Measurements from ENCODE around the gene SH3GL2. TPM values are rescaled to one million over a fixed set of nuclear protein-coding genes. Genes with fewer than 3 reads are reported as not detected.
"Not testable (repeated sequence)": the region's sequence is repeated elsewhere in the genome, so short reads cannot be mapped to it uniquely, and the experiment has no call there.

The SH3GL2 gene
- total RNA-seq, 2 experiments from 2014 or later, result not detected

GRCh38 chr9:17739736-17740135 lies 160.9 kb downstream of the SH3GL2 start:
- H3K4me3 Mint-ChIP-seq, result no peak overlapping the region

GRCh38 chr9:17742067-17742466 lies 163.2 kb downstream of the SH3GL2 start:
- H3K4me3 Mint-ChIP-seq, result no peak overlapping the region
- no peak overlapping the region for H3K27ac Mint-ChIP-seq
- H3K36me3 Mint-ChIP-seq, result no peaks in the 10 kb centered on the region
- intact Hi-C loops (cut with micrococcal nuclease), result no loop called here
- H3K4me1 Mint-ChIP-seq (ENCODE audit: low read depth), result no peaks in the 10 kb centered on the region
- peaks cover 6% of the 10 kb centered on the region for H3K9me3 Mint-ChIP-seq
- H3K27me3 Mint-ChIP-seq, result no peaks in the 10 kb centered on the region
- DNase-seq, result no peak
- POLR2A ChIA-PET, result no interaction called here
- CTCF ChIA-PET, result no interaction called here

More at GRCh38 chr9:17739736-17740135, 160.9 kb downstream of the SH3GL2 start:
- CTCF ChIA-PET, result no interaction called here
- Mint-ChIP-seq H3K27me3 (no peaks in the 10 kb centered on the region), H3K27ac (no peak overlapping the region), H3K4me1 (ENCODE audit: low read depth) (no peaks in the 10 kb centered on the region), H3K36me3 (no peaks in the 10 kb centered on the region), H3K9me3 (peaks cover 7% of the 10 kb centered on the region)
- DNase-seq, result no peak
- POLR2A ChIA-PET, result no interaction called here
- intact Hi-C loops (cut with micrococcal nuclease), result no loop called here

- Mint-ChIP-seq H3K36me3 (no peaks in the 10 kb centered on the region), H3K9me3 (peaks cover 6% of the 10 kb centered on the region), H3K4me3 (no peak overlapping the region), H3K27me3 (no peaks in the 10 kb centered on the region), H3K27ac (no peak overlapping the region), H3K4me1 (ENCODE audit: low read depth) (no peaks in the 10 kb centered on the region)
- no peak for DNase-seq
- intact Hi-C loops (cut with micrococcal nuclease), result no loop called here
- CTCF ChIA-PET, result interaction anchor here (0.6 kb wide), 1 partner anchor 240 kb away, joined by 4 read pairs; no protein-coding TSS in a partner anchor
- POLR2A ChIA-PET, result no interaction called here
Observed at GRCh38 chr9:17744786-17745185, 165.9 kb downstream of the SH3GL2 start.

DNA sequence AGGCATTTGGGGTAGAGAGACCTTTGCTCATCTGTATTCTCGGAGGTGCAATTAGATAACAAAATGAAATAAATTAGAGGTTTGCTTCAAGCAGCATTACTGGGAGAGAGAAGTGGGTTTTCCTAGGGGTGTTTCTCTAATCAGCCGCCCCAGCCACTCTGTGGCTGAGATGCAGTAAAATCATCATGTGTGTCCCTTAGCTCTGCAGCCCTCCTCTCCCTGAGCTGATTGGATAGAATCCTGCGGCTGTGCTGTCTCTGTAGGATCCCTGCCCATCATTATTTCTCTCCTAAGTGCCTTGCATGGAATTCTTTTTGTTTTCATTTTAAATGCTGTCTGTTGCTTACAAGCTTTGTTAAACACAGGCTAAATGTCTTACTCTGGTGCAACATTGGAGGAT lies 171.4 kb downstream of the SH3GL2 start:
- no peak overlapping the region for H3K4me3 Mint-ChIP-seq
- no peak for DNase-seq
- intact Hi-C loops (cut with micrococcal nuclease), result no loop called here
- H3K4me1 Mint-ChIP-seq (ENCODE audit: low read depth), result no peaks in the 10 kb centered on the region
- no peaks in the 10 kb centered on the region for H3K27me3 Mint-ChIP-seq
- ChIA-PET CTCF (no interaction called here), POLR2A (no interaction called here)
- no peaks in the 10 kb centered on the region for H3K36me3 Mint-ChIP-seq
- H3K9me3 Mint-ChIP-seq, result peaks cover 17% of the 10 kb centered on the region
- H3K27ac Mint-ChIP-seq, result no peak overlapping the region

- POLR2A ChIA-PET, result no interaction called here
- no peak for DNase-seq
- CTCF ChIA-PET, result no interaction called here
- no peaks in the 10 kb centered on the region for H3K36me3 Mint-ChIP-seq
- peaks cover 13% of the 10 kb centered on the region for H3K9me3 Mint-ChIP-seq
- no peak overlapping the region for H3K27ac Mint-ChIP-seq
- H3K4me3 Mint-ChIP-seq, result no peak overlapping the region
- intact Hi-C loops (cut with micrococcal nuclease), result no loop called here
- no peaks in the 10 kb centered on the region for H3K4me1 Mint-ChIP-seq (ENCODE audit: low read depth)
- H3K27me3 Mint-ChIP-seq, result no peaks in the 10 kb centered on the region
Observed at GRCh38 chr9:17751486-17751885, 172.6 kb downstream of the SH3GL2 start.

GRCh38 chr9:17752021-17752420 lies 173.2 kb downstream of the SH3GL2 start:
- intact Hi-C loops (cut with micrococcal nuclease), result no loop called here
- no peak for DNase-seq

DNA sequence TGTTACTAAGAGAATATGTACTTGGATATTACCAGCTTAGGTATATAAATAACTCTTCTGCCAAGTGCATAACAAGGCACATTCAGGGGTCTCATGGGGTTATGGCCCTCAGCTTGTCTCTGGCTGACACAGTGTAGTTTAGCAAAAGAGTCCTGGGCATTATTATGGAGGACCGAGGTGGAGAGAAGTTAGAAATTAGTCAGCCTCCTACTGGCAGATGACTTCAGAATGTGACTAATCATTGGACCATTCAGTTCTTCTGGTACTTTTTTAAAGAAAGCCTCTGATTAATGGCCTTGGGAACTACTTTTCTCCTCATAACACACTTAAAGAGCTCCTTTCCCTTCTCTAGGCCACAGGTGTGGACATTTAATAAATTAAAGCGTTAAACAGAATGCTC lies 178.9 kb downstream of the SH3GL2 start:
- intact Hi-C loops (cut with micrococcal nuclease), result no loop called here
- H3K9me3 Mint-ChIP-seq, result peaks cover 15% of the 10 kb centered on the region
- H3K36me3 Mint-ChIP-seq, result no peaks in the 10 kb centered on the region
- no peak overlapping the region for H3K4me3 Mint-ChIP-seq
- CTCF ChIA-PET, result no interaction called here
- no peak for DNase-seq
- H3K27me3 Mint-ChIP-seq, result no peaks in the 10 kb centered on the region
- POLR2A ChIA-PET, result no interaction called here
- no peak overlapping the region for H3K27ac Mint-ChIP-seq
- H3K4me1 Mint-ChIP-seq (ENCODE audit: low read depth), result no peaks in the 10 kb centered on the region

More at GRCh38 chr9:17752021-17752420, 173.2 kb downstream of the SH3GL2 start:
- H3K27me3 Mint-ChIP-seq, result no peaks in the 10 kb centered on the region
- no peak overlapping the region for H3K27ac Mint-ChIP-seq
- H3K9me3 Mint-ChIP-seq, result peaks cover 14% of the 10 kb centered on the region
- no peaks in the 10 kb centered on the region for H3K36me3 Mint-ChIP-seq
- POLR2A ChIA-PET, result no interaction called here
- H3K4me1 Mint-ChIP-seq (ENCODE audit: low read depth), result no peaks in the 10 kb centered on the region
- CTCF ChIA-PET, result no interaction called here
- H3K4me3 Mint-ChIP-seq, result no peak overlapping the region

DNA sequence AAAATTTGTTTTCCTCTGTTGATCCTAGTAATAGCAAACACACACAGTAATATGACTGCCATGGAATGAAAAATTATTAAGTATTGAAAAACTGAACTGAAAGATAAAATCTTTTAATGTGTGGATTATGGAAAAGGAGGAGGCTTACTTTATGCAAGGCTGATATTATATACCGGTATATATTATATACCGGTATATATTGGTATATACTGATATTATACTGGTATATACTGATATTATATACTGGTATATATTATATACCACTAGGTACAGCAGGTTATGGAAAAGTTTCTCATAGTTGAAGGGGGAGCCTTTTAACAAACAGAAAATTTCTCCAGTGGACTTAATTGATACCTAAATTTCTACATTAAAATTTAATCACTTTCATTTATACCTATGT lies 181.4 kb downstream of the SH3GL2 start:
- Mint-ChIP-seq H3K9me3 (peaks cover 3% of the 10 kb centered on the region), H3K4me1 (ENCODE audit: low read depth) (no peaks in the 10 kb centered on the region), H3K27ac (no peak overlapping the region), H3K36me3 (no peaks in the 10 kb centered on the region), H3K4me3 (no peak overlapping the region), H3K27me3 (no peaks in the 10 kb centered on the region)
- CTCF ChIA-PET, result no interaction called here
- POLR2A ChIA-PET, result no interaction called here
- intact Hi-C loops (cut with micrococcal nuclease), result no loop called here
- no peak for DNase-seq

- no peaks in the 10 kb centered on the region for H3K9me3 Mint-ChIP-seq
- no peaks in the 10 kb centered on the region for H3K4me1 Mint-ChIP-seq (ENCODE audit: low read depth)
- H3K36me3 Mint-ChIP-seq, result no peaks in the 10 kb centered on the region
- H3K4me3 Mint-ChIP-seq, result no peak overlapping the region
- POLR2A ChIA-PET, result no interaction called here
- CTCF ChIA-PET, result no interaction called here
- no peaks in the 10 kb centered on the region for H3K27me3 Mint-ChIP-seq
- no peak for DNase-seq
- intact Hi-C loops (cut with micrococcal nuclease), result no loop called here
- H3K27ac Mint-ChIP-seq, result no peak overlapping the region
Observed at GRCh38 chr9:17761984-17762676, 183.3 kb downstream of the SH3GL2 start.

- H3K27me3 Mint-ChIP-seq, result no peaks in the 10 kb centered on the region
- no peaks in the 10 kb centered on the region for H3K36me3 Mint-ChIP-seq
- H3K4me1 Mint-ChIP-seq (ENCODE audit: low read depth), result no peaks in the 10 kb centered on the region
- DNase-seq, result no peak
- no peaks in the 10 kb centered on the region for H3K9me3 Mint-ChIP-seq
- ChIA-PET POLR2A (no interaction called here), CTCF (no interaction called here)
- no peak overlapping the region for H3K4me3 Mint-ChIP-seq
- H3K27ac Mint-ChIP-seq, result no peak overlapping the region
- intact Hi-C loops (cut with micrococcal nuclease), result no loop called here
Observed at GRCh38 chr9:17764306-17764705, 185.4 kb downstream of the SH3GL2 start.

GRCh38 chr9:17765131-17765530 lies 186.3 kb downstream of the SH3GL2 start:
- intact Hi-C loops (cut with micrococcal nuclease); H3K36me3 Mint-ChIP-seq; POLR2A ChIA-PET; DNase-seq; H3K27me3 Mint-ChIP-seq; H3K9me3 Mint-ChIP-seq; H3K27ac Mint-ChIP-seq; H3K4me3 Mint-ChIP-seq; H3K4me1 Mint-ChIP-seq (ENCODE audit: low read depth); CTCF ChIA-PET: not testable (repeated sequence)

- CTCF ChIA-PET, result no interaction called here
- POLR2A ChIA-PET, result no interaction called here
- Mint-ChIP-seq H3K36me3 (no peaks in the 10 kb centered on the region), H3K4me1 (ENCODE audit: low read depth) (no peaks in the 10 kb centered on the region), H3K27me3 (no peaks in the 10 kb centered on the region), H3K4me3 (no peak overlapping the region), H3K27ac (no peak overlapping the region), H3K9me3 (no peaks in the 10 kb centered on the region)
- no peak for DNase-seq
- intact Hi-C loops (cut with micrococcal nuclease), result no loop called here
Observed at GRCh38 chr9:17772223-17772622, 193.4 kb downstream of the SH3GL2 start.

DNA sequence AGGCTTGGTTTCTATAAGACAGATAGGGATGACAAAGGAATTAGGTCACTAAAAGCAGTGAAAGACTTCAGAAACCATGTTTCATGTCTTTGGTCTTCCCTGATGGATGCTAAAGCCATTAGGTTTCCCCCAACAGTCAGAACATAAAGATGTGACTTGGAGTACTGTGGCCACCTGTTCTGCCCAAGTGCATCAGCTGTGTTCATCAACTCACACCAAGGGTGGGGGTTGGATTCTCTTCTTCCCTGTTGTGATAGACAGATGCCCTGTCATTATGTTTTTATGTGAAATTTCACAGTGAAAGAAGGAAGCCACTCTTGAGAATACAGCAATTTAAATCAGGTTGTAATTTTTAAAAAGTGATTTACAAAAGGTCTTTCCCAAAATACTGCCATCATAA lies 196.8 kb downstream of the SH3GL2 start:
- no peak overlapping the region for H3K27ac Mint-ChIP-seq
- intact Hi-C loops (cut with micrococcal nuclease), result no loop called here
- H3K36me3 Mint-ChIP-seq, result no peaks in the 10 kb centered on the region
- no peak overlapping the region for H3K4me3 Mint-ChIP-seq
- no peaks in the 10 kb centered on the region for H3K27me3 Mint-ChIP-seq
- ChIA-PET POLR2A (no interaction called here), CTCF (no interaction called here)
- H3K4me1 Mint-ChIP-seq (ENCODE audit: low read depth), result no peaks in the 10 kb centered on the region
- no peaks in the 10 kb centered on the region for H3K9me3 Mint-ChIP-seq
- no peak for DNase-seq

Measured in activated CD4-positive, alpha-beta memory T cell treated with anti-CD3 and anti-CD28 coated beads for 36 hours (primary cell).